AG09319 (cell line): Measurements from ENCODE around the gene PPP1CB.

Experiments used
- DNase-seq: peaks from one replicate; pipeline ENCODE4 v3.0.0-alpha.2; 2010; ENCODE audit warnings: low read depth; ENCODE audit errors: extremely low read depth
- CTCF ChIP-seq: IDR thresholded peaks from 2 replicates; pipeline ENCODE4 v1.5.1; 2011; ENCODE audit warnings: low read depth, mild to moderate bottlenecking, inconsistent platforms, low read length, moderate library complexity

Gene PPP1CB

DNA sequence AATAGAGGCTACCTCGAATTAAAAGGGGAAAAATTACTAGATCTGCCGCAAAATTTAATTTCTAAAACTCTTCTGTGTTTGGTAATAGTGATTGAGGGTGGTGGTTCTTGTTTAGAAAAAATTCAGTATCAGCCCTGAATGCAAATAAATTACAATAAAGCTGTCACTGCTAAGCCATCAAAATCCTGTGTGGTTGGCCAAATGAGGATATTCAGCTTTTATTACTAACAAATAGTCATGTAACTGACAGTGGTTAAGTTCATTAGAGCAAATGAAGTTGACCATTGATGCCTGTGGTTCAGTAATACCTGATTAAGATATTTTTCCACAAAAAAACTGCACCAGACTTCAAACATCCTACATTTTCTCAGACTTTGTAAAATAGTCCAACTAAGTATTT is 14.4 kb downstream of the PPP1CB start:
- TF ChIP-seq CTCF = no peak
- no peak for DNase-seq

DNA sequence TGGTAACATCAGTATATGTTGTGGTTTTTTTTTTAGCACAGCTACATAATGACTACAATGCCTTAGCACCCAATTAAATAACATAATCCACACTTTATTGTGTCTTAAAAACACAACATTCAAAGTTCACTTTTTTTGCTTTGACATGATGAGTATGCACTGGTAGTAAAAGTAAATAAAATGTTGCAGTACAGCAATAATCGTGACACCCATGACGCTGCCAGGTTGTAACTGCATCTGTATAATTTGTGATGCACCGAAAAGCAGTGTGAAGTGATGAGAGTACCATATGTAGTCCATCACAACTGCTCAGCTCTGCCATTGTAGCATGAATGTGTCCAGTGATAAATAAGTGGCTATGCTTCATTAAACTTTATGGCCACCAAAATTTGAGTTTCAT is 15.7 kb downstream of the PPP1CB start:
- TF ChIP-seq CTCF = no peak
- no peak for DNase-seq

DNA sequence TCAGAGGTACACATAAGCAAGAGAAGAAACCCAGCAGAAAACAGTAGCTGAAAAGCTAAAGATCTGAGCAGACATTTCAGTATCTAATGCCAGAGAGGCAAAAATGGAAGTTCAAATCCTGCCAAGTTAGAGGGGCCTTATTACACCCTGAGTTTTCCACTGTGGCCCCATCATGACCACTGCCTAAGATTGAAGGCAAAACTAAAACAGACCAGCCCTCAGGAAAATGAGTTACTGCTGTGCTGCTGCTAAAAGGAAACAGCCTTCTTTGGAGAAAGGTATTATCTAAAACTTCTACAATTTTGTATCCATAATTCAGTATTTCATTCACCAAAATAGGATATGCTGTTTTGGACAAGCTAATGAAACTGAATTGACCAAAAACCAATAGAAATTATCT is 16.8 kb downstream of the PPP1CB start:
- TF ChIP-seq CTCF = no peak
- DNase-seq = no peak

- DNase-seq = no peak
- TF ChIP-seq CTCF = no peak
Measured at GRCh38 chr2:28768952-28769351, 17.3 kb downstream of the PPP1CB start.

GRCh38 chr2:28772351-28772750 is 20.7 kb downstream of the PPP1CB start:
- no peak for TF ChIP-seq CTCF
- DNase-seq = no peak

DNA sequence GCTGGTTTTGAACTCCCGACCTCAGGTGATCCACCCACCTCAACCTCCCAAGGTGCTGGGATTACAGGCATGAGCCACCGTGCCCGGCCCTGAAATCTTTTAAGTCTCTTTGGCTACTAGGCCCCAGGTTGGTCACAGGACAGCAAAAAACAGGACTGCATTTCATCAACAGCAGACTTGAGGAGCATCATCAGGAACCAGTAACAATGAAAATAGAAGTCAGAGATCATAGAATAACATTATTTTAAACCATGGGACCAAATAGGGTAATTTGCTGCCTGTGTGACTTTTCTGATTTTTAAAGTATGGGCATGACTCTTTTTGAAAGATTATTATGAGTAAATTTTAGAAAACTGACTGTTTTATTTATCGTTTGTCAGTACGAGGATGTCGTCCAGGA is 24.8 kb downstream of the PPP1CB start:
- no peak for TF ChIP-seq CTCF
- DNase-seq = no peak

- no peak for DNase-seq
- TF ChIP-seq CTCF = no peak
Measured at GRCh38 chr2:28778392-28778791, 26.8 kb downstream of the PPP1CB start.
